Tibial nerve (tissue), 4 donors: ENCODE measurements around the gene ISM1. TPM values are rescaled to one million over a fixed set of nuclear protein-coding genes. Genes with fewer than 3 reads are reported as not detected.

Source experiments
- DNase-seq, 2 donors: peaks; one replicate each; pipeline ENCODE4 v3.0.0-alpha.2; 2019; ENCODE audit warnings: low spot score in 2 of 2
- H3K27ac ChIP-seq, 4 donors: fragments of 200-600 bp; sonication (generic) in 3 of 4; one replicate each; pipeline ENCODE4 v1.5.1; 2017 to 2019; ENCODE audit warnings: mild to moderate bottlenecking in 1 of 4
- H3K27me3 ChIP-seq, 2 donors: fragments of 200-600 bp; sonication (generic) in 1 of 2; one replicate each; pipeline versions ENCODE4 v1.5.1 to v1.6.0; 2017 to 2019
- H3K36me3 ChIP-seq, 3 donors: fragments of 200-600 bp; sonication (generic); one replicate each; pipeline ENCODE4 v1.5.1; 2018 to 2019
- H3K4me1 ChIP-seq, 4 donors: fragments of 200-600 bp; sonication (generic) in 3 of 4; one replicate each; pipeline ENCODE4 v1.5.1; 2017 to 2019
- H3K4me3 ChIP-seq, 4 donors: fragments of 200-600 bp; sonication (generic) in 3 of 4; one replicate each; pipeline ENCODE4 v1.5.1; 2017 to 2019; ENCODE audit warnings: mild to moderate bottlenecking in 1 of 4, moderate library complexity in 1 of 4
- H3K9me3 ChIP-seq, 4 donors: fragments of 200-600 bp; sonication (generic) in 3 of 4; one replicate each; pipeline ENCODE4 v1.5.1; 2017 to 2019
- EP300 ChIP-seq, 2 donors: sonication (generic); formaldehyde crosslinking; IDR thresholded peaks; one replicate each; pipeline ENCODE4 v1.6.1; 2017; ENCODE audit warnings: antibody characterized with exemption in 2 of 2, mild to moderate bottlenecking in 1 of 2
- POLR2A ChIP-seq, 2 donors: fragments of 450-650 bp; IDR thresholded peaks; one replicate each; pipeline ENCODE4 v1.6.1; 2017; ENCODE audit warnings: antibody characterized with exemption in 2 of 2, mild to moderate bottlenecking in 2 of 2, moderate library complexity in 2 of 2
- WGBS, 2 donors: methylation state at CpG; one replicate each; pipeline ENCODE4 v1.1.5; 2018; 5-methylcytosine and 5-hydroxymethylcytosine counted together
- total RNA-seq, 4 donors: library from RNA; depleted of rRNA; stranded (reverse); fragments of >200 nt; gene quantifications; one replicate each; pipeline ENCODE4 v1.1.0, GENCODE V29; 2016
- TF ChIP-seq, protein P1 (sequence below), 5 experiments: fragments of 200-600 bp in 3 of 5; fragments of 450-650 bp in 2 of 5; sonication (generic) in 3 of 5; IDR thresholded peaks; one replicate each; pipeline ENCODE4 v1.5.1; 2016 to 2019; ENCODE audit warnings: antibody characterized with exemption in 5 of 5, mild to moderate bottlenecking in 3 of 5, moderate library complexity in 2 of 5

Gene ISM1
- total RNA-seq, 4 donors from 2014 or later: 19.3 to 47.3 (median 24.7) TPM

- H3K4me3 ChIP-seq: no peak overlapping the region
- WGBS, 2 donors: 88 to 96% methylated on average over 2 of the region's 2 CpGs
- no peak for DNase-seq
- H3K9me3 ChIP-seq: no peaks in the 10 kb centered on the region
- no peaks in the 10 kb centered on the region for H3K4me1 ChIP-seq
- H3K36me3 ChIP-seq: peaks cover 0 to 5% (median 0%) of the 10 kb centered on the region in 3 donors
- no peaks in the 10 kb centered on the region for H3K27me3 ChIP-seq
- no peak overlapping the region for H3K27ac ChIP-seq
- TF ChIP-seq, protein P1, sequence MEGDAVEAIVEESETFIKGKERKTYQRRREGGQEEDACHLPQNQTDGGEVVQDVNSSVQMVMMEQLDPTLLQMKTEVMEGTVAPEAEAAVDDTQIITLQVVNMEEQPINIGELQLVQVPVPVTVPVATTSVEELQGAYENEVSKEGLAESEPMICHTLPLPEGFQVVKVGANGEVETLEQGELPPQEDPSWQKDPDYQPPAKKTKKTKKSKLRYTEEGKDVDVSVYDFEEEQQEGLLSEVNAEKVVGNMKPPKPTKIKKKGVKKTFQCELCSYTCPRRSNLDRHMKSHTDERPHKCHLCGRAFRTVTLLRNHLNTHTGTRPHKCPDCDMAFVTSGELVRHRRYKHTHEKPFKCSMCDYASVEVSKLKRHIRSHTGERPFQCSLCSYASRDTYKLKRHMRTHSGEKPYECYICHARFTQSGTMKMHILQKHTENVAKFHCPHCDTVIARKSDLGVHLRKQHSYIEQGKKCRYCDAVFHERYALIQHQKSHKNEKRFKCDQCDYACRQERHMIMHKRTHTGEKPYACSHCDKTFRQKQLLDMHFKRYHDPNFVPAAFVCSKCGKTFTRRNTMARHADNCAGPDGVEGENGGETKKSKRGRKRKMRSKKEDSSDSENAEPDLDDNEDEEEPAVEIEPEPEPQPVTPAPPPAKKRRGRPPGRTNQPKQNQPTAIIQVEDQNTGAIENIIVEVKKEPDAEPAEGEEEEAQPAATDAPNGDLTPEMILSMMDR (IDR thresholded peaks at IDR 0.05): no peak
- no peak for TF ChIP-seq EP300 (IDR thresholded peaks at IDR 0.05)
- no peak for TF ChIP-seq POLR2A (IDR thresholded peaks at IDR 0.05)
Observed at GRCh38 chr20:13294522-13294921, 73.4 kb downstream of the ISM1 start.

- Histone ChIP-seq H3K27ac (no peak overlapping the region), H3K9me3 (no peaks in the 10 kb centered on the region), H3K27me3 (no peaks in the 10 kb centered on the region), H3K36me3 (peaks cover 0 to 5% (median 0%) of the 10 kb centered on the region in 3 donors), H3K4me3 (no peak overlapping the region), H3K4me1 (no peaks in the 10 kb centered on the region)
- TF ChIP-seq, protein P1 (IDR thresholded peaks at IDR 0.05): no peak
- TF ChIP-seq POLR2A (IDR thresholded peaks at IDR 0.05) (no peak), EP300 (IDR thresholded peaks at IDR 0.05) (no peak)
- WGBS, 2 donors: 81 to 86% methylated on average over 8 of the region's 8 CpGs
- no peak for DNase-seq
Observed at GRCh38 chr20:13295637-13296036, 74.6 kb downstream of the ISM1 start.

GRCh38 chr20:13296070-13296469 is 75.0 kb downstream of the ISM1 start:
- Histone ChIP-seq H3K36me3 (peaks cover 0 to 5% (median 0%) of the 10 kb centered on the region in 3 donors), H3K27ac (no peak overlapping the region), H3K27me3 (no peaks in the 10 kb centered on the region), H3K4me1 (no peaks in the 10 kb centered on the region), H3K9me3 (no peaks in the 10 kb centered on the region), H3K4me3 (no peak overlapping the region)
- 74 to 80% methylated on average over 4 of the region's 4 CpGs for WGBS, 2 donors
- TF ChIP-seq, protein P1 (IDR thresholded peaks at IDR 0.05): no peak
- TF ChIP-seq POLR2A (IDR thresholded peaks at IDR 0.05): no peak
- no peak for TF ChIP-seq EP300 (IDR thresholded peaks at IDR 0.05)
- DNase-seq: no peak

DNA sequence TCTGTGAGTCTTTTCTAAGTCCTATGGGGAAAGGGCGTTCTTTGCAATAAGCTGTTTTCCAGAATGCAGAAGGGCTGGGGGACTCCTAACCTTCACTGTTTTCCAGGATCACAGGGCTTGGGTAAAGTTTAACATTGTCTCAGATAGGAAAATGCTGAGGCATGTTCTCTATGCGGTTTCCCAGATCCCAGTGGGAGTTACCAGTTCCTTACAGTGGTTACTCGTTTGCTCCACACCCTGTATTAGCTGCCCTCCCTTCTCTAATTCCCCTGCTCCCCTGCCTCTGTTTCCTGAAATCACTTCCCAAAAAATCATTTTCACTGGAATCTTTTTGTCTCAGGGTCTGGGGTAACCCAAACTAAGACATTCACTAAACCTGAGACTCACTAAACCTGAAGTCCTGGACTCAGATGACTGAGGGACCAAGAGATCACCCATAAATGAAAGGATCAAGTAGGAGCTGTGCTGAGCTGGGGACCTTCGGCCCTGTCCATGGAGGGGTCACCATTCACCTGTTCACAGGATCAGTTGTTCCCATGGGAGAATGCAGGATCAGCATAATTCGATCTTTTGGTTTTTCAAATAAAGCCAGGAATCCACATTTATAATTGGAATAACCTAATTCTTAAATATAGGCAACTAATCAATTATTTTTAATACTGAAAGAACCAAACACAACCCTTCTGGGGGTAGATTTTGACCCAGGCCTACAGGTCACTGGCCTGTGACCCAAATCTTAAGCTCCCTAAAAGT is 76.2 kb downstream of the ISM1 start:
- no peaks in the 10 kb centered on the region for H3K9me3 ChIP-seq
- TF ChIP-seq EP300 (IDR thresholded peaks at IDR 0.05) (no peak), POLR2A (IDR thresholded peaks at IDR 0.05) (no peak)
- TF ChIP-seq, protein P1 (IDR thresholded peaks at IDR 0.05): no peak
- no peak overlapping the region for H3K4me3 ChIP-seq
- H3K36me3 ChIP-seq: peaks cover 0 to 5% (median 0%) of the 10 kb centered on the region in 3 donors
- WGBS, 2 donors: 67 to 78% methylated on average over 5 of the region's 5 CpGs
- no peaks in the 10 kb centered on the region for H3K27me3 ChIP-seq
- no peak overlapping the region for H3K27ac ChIP-seq
- no peak for DNase-seq
- no peaks in the 10 kb centered on the region for H3K4me1 ChIP-seq

GRCh38 chr20:13298692-13299373 is 77.8 kb downstream of the ISM1 start:
- 93 to 97% methylated on average over 22 to 25 of the region's 29 CpGs for WGBS, 2 donors
- H3K4me1 ChIP-seq: no peaks in the 10 kb centered on the region
- DNase-seq: no peak
- peaks cover 0 to 5% (median 0%) of the 10 kb centered on the region in 3 donors for H3K36me3 ChIP-seq
- H3K27ac ChIP-seq: no peak overlapping the region
- H3K9me3 ChIP-seq: peaks cover 0 to 2% (median 0%) of the 10 kb centered on the region in 4 donors
- no peak for TF ChIP-seq EP300 (IDR thresholded peaks at IDR 0.05)
- TF ChIP-seq, protein P1 (IDR thresholded peaks at IDR 0.05): no peak
- TF ChIP-seq POLR2A (IDR thresholded peaks at IDR 0.05): no peak
- H3K27me3 ChIP-seq: no peaks in the 10 kb centered on the region
- no peak overlapping the region for H3K4me3 ChIP-seq
